ENCODE data around the gene GAD1. TPM values are rescaled to one million over a fixed set of nuclear protein-coding genes. Genes with fewer than 3 reads are reported as not detected.

GAD1 gene
- total and polyA plus RNA-seq, 10 of the 15 experiments (the other 5 are each of a cell fraction or from before 2014, with no cell fraction given): 0.04 to 3.4 (median 0.42) TPM

DNA sequence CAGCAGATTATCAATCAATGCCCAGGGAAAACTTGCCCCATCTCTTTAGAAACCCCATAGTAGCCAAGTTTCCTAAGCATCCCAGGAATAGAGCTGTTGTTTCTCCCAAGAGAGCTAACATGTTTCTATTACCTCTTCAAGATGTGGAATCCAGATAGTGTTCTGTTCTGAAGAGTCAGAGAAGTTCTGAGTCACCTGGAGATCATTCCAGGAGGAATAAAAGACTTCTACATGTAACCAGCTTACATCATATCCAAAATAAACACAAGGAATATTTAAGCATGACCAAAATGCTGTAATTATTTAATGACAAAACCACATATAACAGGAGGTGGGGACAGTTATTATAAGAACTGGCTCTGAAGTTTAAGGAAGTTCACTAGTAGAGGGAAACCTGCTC, 61.4 kb downstream of the GAD1 start:
- in situ Hi-C loops (cut with MboI): no loop called here
- ATAC-seq: peak; percentile 16; the same call in 2 of the 3 replicates
- H3K27me3 ChIP-seq (replicated peaks in 1 of 2; ENCODE audit: control insufficient read depth in 2 of 2, insufficient read depth in 2 of 2, low read length in 1 of 2): no peaks in the 10 kb centered on the region; a peak in 1 of 4 replicates
- ChIA-PET RAD21 (ENCODE audit: unreplicated experiment) (interaction anchor here (0.6 to 0.8 kb wide), 2 partner anchors 38 to 50 kb away, joined by 3 read pairs; no protein-coding TSS in a partner anchor), POLR2A (no interaction called here), CTCF (interaction anchor here (0.8 to 1.3 kb wide), 4 partner anchors 13 to 517 kb away, joined by 3 to 5 read pairs (median 3); no protein-coding TSS in a partner anchor), SMC1A (ENCODE audit: uncharacterized antibody, unreplicated experiment) (interaction anchor here (0.9 to 1.6 kb wide), 4 partner anchors 10 to 60 kb away, joined by 3 to 5 read pairs (median 4); no protein-coding TSS in a partner anchor)
- no peaks in the 10 kb centered on the region for H3K4me1 ChIP-seq (ENCODE audit: control insufficient read depth, insufficient read depth, low read length)
- no peaks in the 10 kb centered on the region for H3K79me2 ChIP-seq (ENCODE audit: control insufficient read depth, insufficient read depth, low read length)
- H3K27ac ChIP-seq (ENCODE audit: control insufficient read depth, insufficient read depth): no peak overlapping the region
- TF ChIP-seq BRCA1 (IDR thresholded peaks at IDR 0.05; ENCODE audit: low read depth, low read length) (no peak), JUND (IDR thresholded peaks at IDR 0.05; ENCODE audit: low read depth, low read length) (no peak), KAT2A (conservative IDR thresholded peaks at IDR 0.05; ENCODE audit: control insufficient read depth, low read depth, low read length) (no peak), PKNOX1 (IDR thresholded peaks at IDR 0.05) (no peak), ZNF384 (IDR thresholded peaks at IDR 0.05; ENCODE audit: borderline replicate concordance, low read depth, low read length) (no peak), STAT3 (IDR thresholded peaks at IDR 0.05; ENCODE audit: low read depth, low read length) (no peak), MYB (IDR thresholded peaks at IDR 0.05; ENCODE audit: borderline replicate concordance, low read depth, low read length) (no peak), SMAD5 (IDR thresholded peaks at IDR 0.05; ENCODE audit: low read depth) (no peak), NR2F1 (conservative IDR thresholded peaks at IDR 0.05) (no peak), ATF7 (IDR thresholded peaks at IDR 0.05; ENCODE audit: low read depth) (no peak), FOXK2 (IDR thresholded peaks at IDR 0.05) (no peak)
- TF ChIP-seq, protein P1, sequence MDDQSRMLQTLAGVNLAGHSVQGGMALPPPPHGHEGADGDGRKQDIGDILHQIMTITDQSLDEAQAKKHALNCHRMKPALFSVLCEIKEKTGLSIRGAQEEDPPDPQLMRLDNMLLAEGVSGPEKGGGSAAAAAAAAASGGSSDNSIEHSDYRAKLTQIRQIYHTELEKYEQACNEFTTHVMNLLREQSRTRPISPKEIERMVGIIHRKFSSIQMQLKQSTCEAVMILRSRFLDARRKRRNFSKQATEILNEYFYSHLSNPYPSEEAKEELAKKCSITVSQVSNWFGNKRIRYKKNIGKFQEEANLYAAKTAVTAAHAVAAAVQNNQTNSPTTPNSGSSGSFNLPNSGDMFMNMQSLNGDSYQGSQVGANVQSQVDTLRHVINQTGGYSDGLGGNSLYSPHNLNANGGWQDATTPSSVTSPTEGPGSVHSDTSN (IDR thresholded peaks at IDR 0.05; ENCODE audit: insufficient replicate concordance, low read depth, low read length): no peak
- TF ChIP-seq, protein P2, sequence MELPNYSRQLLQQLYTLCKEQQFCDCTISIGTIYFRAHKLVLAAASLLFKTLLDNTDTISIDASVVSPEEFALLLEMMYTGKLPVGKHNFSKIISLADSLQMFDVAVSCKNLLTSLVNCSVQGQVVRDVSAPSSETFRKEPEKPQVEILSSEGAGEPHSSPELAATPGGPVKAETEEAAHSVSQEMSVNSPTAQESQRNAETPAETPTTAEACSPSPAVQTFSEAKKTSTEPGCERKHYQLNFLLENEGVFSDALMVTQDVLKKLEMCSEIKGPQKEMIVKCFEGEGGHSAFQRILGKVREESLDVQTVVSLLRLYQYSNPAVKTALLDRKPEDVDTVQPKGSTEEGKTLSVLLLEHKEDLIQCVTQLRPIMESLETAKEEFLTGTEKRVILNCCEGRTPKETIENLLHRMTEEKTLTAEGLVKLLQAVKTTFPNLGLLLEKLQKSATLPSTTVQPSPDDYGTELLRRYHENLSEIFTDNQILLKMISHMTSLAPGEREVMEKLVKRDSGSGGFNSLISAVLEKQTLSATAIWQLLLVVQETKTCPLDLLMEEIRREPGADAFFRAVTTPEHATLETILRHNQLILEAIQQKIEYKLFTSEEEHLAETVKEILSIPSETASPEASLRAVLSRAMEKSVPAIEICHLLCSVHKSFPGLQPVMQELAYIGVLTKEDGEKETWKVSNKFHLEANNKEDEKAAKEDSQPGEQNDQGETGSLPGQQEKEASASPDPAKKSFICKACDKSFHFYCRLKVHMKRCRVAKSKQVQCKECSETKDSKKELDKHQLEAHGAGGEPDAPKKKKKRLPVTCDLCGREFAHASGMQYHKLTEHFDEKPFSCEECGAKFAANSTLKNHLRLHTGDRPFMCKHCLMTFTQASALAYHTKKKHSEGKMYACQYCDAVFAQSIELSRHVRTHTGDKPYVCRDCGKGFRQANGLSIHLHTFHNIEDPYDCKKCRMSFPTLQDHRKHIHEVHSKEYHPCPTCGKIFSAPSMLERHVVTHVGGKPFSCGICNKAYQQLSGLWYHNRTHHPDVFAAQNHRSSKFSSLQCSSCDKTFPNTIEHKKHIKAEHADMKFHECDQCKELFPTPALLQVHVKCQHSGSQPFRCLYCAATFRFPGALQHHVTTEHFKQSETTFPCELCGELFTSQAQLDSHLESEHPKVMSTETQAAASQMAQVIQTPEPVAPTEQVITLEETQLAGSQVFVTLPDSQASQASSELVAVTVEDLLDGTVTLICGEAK (IDR thresholded peaks at IDR 0.05; ENCODE audit: borderline replicate concordance): no peak
- FAIRE-seq: no peak
- H2AFZ ChIP-seq (ENCODE audit: control insufficient read depth, low read depth, low read length): peak overlapping the region; percentile 86
- no peak for DNase-seq (ENCODE audit: low read depth, low spot score)
- no TSS peak for BruUV-seq (replicated peaks)
- intact Hi-C loops (cut with micrococcal nuclease; ENCODE audit: unreplicated experiment): loop anchor here (10.0 kb wide), 1 partner anchor 643 kb away; no protein-coding TSS in a partner anchor
- H3K4me2 ChIP-seq (ENCODE audit: control insufficient read depth, insufficient read depth): peak overlapping the region; percentile 41; the same call in 1 of the 2 replicates
- no peaks in the 10 kb centered on the region for H3K9me3 ChIP-seq (replicated peaks; ENCODE audit: control insufficient read depth, insufficient read depth, low read length)
- H3K4me3 ChIP-seq: no peak overlapping the region
- H4K20me1 ChIP-seq (ENCODE audit: control insufficient read depth, insufficient read depth): no peaks in the 10 kb centered on the region
- no peak overlapping the region for H3K9ac ChIP-seq (ENCODE audit: control insufficient read depth, insufficient read depth, low read length)
- no peaks in the 10 kb centered on the region for H3K36me3 ChIP-seq (ENCODE audit: control insufficient read depth in 2 of 2, insufficient read depth in 2 of 2, low read length in 1 of 2)
